ENCODE results near the gene MS4A2. TPM values are rescaled to one million over a fixed set of nuclear protein-coding genes. Genes with fewer than 3 reads are reported as not detected.

MS4A2 gene
- polyA plus RNA-seq, 1 experiment = not detected

DNA sequence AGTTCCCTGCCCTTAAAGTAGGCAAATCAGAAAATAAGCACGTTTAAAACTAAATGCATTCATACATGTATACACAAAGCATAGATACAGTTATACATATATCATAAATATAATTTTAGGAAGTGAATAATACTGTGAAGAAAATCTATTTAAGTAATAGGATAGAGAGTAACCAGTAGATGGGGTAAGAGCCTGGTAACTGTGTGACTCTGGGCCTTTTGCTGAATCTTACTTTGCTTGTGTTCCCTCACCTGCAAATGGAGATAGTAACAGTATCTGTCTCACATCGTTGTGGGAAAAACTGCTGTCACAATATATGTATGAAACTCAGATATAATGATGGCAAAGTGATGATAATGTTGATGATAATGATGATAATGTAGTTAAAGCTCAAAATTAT, 29.9 kb downstream of the MS4A2 start:
- POLR2A ChIA-PET = no interaction called here

GRCh38 chr11:60119710-60120109, 31.2 kb downstream of the MS4A2 start:
- ChIA-PET POLR2A (no interaction called here), CTCF (no interaction called here)
- H3K4me3 ChIP-seq (ENCODE audit: low read depth, low read length) = no peak overlapping the region

More for the DNA sequence above, 29.9 kb downstream of the MS4A2 start:
- Histone ChIP-seq H3K27me3 (ENCODE audit: control insufficient read depth, insufficient read depth, low read length) (no peaks in the 10 kb centered on the region), H3K9me3 (ENCODE audit: control insufficient read depth, insufficient read depth, low read length) (peaks cover 11% of the 10 kb centered on the region), H3K27ac (ENCODE audit: low read depth, low read length) (no peak overlapping the region), H3K4me3 (ENCODE audit: low read depth, low read length) (no peak overlapping the region)
- TF ChIP-seq, protein P1, sequence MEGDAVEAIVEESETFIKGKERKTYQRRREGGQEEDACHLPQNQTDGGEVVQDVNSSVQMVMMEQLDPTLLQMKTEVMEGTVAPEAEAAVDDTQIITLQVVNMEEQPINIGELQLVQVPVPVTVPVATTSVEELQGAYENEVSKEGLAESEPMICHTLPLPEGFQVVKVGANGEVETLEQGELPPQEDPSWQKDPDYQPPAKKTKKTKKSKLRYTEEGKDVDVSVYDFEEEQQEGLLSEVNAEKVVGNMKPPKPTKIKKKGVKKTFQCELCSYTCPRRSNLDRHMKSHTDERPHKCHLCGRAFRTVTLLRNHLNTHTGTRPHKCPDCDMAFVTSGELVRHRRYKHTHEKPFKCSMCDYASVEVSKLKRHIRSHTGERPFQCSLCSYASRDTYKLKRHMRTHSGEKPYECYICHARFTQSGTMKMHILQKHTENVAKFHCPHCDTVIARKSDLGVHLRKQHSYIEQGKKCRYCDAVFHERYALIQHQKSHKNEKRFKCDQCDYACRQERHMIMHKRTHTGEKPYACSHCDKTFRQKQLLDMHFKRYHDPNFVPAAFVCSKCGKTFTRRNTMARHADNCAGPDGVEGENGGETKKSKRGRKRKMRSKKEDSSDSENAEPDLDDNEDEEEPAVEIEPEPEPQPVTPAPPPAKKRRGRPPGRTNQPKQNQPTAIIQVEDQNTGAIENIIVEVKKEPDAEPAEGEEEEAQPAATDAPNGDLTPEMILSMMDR (IDR thresholded peaks at IDR 0.05; ENCODE audit: low read depth, low read length) = no peak
- DNase-seq (ENCODE audit: low read depth, low spot score) = no peak
- CTCF ChIA-PET = no interaction called here

DNA sequence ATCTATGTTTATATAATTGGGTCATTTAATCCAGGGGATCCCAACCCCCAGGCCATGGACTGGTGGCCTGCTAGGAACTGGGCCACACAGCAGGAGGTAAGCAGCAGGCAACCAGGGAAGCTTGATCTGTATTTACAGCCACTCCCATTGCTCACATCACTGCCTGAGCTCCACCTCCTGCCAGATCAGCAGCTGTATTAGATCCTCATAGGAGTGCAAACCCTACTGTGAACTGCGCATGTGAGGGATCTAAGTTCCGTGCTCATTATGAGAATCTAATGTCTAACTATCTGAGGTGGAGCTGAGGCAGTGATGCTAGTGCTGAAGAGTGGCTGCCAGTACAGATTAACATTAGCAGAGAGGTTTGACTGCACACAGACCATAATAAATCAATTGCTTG, 32.8 kb downstream of the MS4A2 start:
- TF ChIP-seq, protein P1 (IDR thresholded peaks at IDR 0.05; ENCODE audit: low read depth, low read length) = no peak
- CTCF ChIA-PET = no interaction called here
- no peak for DNase-seq (ENCODE audit: low read depth, low spot score)
- Histone ChIP-seq H3K4me3 (ENCODE audit: low read depth, low read length) (no peak overlapping the region), H3K27me3 (ENCODE audit: control insufficient read depth, insufficient read depth, low read length) (no peaks in the 10 kb centered on the region), H3K27ac (ENCODE audit: low read depth, low read length) (no peak overlapping the region), H3K9me3 (ENCODE audit: control insufficient read depth, insufficient read depth, low read length) (peaks cover 14% of the 10 kb centered on the region; the same call in 1 of the 2 replicates)
- POLR2A ChIA-PET = no interaction called here

More at GRCh38 chr11:60119710-60120109, 31.2 kb downstream of the MS4A2 start:
- DNase-seq (ENCODE audit: low read depth, low spot score) = no peak
- Histone ChIP-seq H3K9me3 (ENCODE audit: control insufficient read depth, insufficient read depth, low read length) (peaks cover 9% of the 10 kb centered on the region; the same call in 1 of the 2 replicates), H3K27me3 (ENCODE audit: control insufficient read depth, insufficient read depth, low read length) (no peaks in the 10 kb centered on the region), H3K27ac (ENCODE audit: low read depth, low read length) (no peak overlapping the region)
- TF ChIP-seq, protein P1 (IDR thresholded peaks at IDR 0.05; ENCODE audit: low read depth, low read length) = no peak

DNA sequence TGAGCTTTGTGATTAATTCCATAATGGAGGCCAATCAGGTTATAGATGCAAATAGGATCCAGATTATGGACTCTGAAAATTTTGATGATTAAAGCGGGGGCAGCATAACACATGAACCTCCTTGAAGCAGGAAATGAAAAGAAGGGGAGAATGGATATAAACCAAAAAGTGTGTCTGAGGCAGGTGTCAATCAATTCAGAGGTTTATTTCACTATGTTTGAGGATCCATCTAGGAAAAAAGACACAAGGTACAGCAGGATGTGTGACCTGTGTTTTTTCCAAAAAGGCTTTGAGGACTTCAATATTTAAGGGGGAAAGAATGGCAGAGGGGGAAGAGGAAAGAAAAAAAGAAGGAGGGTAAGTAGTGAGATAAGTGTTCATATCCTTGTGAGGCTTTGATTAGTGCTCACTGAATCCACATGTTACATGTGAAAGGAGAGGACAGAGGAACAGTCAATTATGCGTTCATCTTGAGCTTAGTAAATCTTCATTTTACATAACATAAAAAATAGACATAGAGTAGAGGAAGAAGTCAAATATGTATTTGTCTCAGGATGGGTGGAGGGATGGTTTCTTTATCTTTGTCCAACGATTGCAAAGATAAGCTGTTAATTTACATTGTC, 34.1 kb downstream of the MS4A2 start:
- TF ChIP-seq, protein P1 (IDR thresholded peaks at IDR 0.05; ENCODE audit: low read depth, low read length) = no peak
- POLR2A ChIA-PET = no interaction called here
- H3K9me3 ChIP-seq (ENCODE audit: control insufficient read depth, insufficient read depth, low read length) = peaks cover 14% of the 10 kb centered on the region; the same call in 1 of the 2 replicates
- no peaks in the 10 kb centered on the region for H3K27me3 ChIP-seq (ENCODE audit: control insufficient read depth, insufficient read depth, low read length)
- DNase-seq (ENCODE audit: low read depth, low spot score) = no peak
- CTCF ChIA-PET = interaction anchor here (0.6 kb wide), 1 partner anchor 241 kb away, joined by 4 read pairs; no protein-coding TSS in a partner anchor
- H3K27ac ChIP-seq (ENCODE audit: low read depth, low read length) = no peak overlapping the region
- no peak overlapping the region for H3K4me3 ChIP-seq (ENCODE audit: low read depth, low read length)

DNA sequence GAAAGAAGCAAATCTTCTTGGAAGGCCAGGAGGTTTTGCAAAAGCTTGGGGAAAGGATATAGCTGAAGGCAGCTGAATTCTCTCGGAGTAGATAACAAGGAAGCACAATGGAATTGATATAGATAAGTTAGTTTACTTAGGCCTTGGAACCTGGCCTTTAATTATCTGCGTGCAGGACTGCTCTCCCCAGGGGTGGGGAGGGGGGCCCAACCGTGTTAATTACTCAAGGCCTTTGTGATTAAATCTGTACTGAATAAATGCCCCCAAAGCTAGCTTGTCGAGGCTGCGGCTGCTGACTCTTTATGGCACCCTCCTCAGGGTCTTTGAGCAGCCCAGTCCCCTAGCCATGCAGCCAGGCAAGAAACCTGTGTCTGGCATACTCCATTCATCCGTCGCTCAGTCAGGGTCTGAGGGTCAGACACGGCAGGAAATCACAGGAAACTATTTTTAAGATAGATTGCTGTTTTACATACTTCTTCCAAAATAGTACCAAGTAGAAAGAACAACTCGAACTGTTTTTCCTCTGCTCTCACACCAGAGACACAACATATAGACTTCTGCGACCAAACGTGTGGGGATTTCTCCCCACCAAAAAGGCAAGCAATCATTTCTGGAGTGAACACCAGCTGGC, 36.5 kb downstream of the MS4A2 start:
- Histone ChIP-seq H3K27ac (ENCODE audit: low read depth, low read length) (no peak overlapping the region), H3K9me3 (ENCODE audit: control insufficient read depth, insufficient read depth, low read length) (peaks cover 9% of the 10 kb centered on the region; the same call in 1 of the 2 replicates), H3K27me3 (ENCODE audit: control insufficient read depth, insufficient read depth, low read length) (no peaks in the 10 kb centered on the region), H3K4me3 (ENCODE audit: low read depth, low read length) (no peak overlapping the region)
- no peak for DNase-seq (ENCODE audit: low read depth, low spot score)
- ChIA-PET CTCF (no interaction called here), POLR2A (no interaction called here)
- TF ChIP-seq, protein P1 (IDR thresholded peaks at IDR 0.05; ENCODE audit: low read depth, low read length) = no peak
